HG02981 (cell line): ENCODE measurements around the gene KIAA1755.
"Not testable (repeated sequence)": the region's sequence is repeated elsewhere in the genome, so short reads cannot be mapped to it uniquely, and the experiment has no call there.

Source experiments
- ATAC-seq: cut with Tn5 transposase; IDR thresholded peaks from one replicate; pipeline ENCODE4 v1.9.1; 2021; ENCODE audit warnings: mild to moderate bottlenecking, moderate library complexity; ENCODE audit not compliant: unreplicated experiment

The KIAA1755 gene

DNA sequence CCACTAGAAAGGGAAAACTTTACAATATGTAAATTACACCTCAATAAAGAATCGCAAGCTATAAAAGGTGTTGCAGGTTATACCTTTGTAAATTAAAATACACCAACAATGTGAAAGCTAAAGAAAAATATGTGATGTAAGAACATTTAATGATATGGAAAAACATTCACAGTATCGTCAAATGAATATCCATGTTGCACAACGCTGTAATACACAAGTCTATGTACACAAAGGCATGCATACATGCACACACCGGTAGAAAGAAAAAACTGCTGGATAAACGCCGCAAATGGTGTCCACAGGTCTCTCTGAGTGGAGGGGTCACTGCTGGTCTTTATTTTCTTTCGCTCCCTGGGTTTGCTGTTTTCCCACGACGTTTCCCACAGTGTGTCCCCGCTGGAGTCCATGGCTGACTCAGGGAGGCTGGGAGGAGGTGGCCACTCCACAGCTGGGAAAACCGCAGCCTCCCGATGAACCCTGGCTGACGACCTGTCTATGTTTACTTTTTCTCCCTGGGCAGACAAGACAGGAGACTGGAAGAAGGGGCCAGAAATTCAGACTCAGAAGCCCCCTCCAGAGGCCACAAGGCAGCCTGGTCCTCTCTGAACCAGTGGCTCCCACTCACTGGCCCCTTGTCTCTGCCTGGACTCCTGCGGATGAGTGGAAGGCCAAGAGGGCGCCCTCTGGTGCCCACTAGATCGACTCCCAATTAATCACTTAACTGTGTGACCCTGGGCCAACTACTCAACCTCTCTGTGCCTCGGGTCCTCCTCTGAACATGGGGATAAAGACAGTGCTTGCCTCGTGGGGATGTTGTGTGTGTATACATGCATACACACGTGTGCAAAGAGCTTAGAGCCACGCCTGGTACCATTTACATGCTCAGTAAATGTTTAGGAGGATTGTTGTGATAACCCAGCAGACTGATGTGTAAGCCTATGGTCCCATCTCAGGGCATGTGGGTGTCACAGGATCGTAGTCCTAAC lies 30.6 kb upstream of the KIAA1755 start:
- ATAC-seq, result no peak

DNA sequence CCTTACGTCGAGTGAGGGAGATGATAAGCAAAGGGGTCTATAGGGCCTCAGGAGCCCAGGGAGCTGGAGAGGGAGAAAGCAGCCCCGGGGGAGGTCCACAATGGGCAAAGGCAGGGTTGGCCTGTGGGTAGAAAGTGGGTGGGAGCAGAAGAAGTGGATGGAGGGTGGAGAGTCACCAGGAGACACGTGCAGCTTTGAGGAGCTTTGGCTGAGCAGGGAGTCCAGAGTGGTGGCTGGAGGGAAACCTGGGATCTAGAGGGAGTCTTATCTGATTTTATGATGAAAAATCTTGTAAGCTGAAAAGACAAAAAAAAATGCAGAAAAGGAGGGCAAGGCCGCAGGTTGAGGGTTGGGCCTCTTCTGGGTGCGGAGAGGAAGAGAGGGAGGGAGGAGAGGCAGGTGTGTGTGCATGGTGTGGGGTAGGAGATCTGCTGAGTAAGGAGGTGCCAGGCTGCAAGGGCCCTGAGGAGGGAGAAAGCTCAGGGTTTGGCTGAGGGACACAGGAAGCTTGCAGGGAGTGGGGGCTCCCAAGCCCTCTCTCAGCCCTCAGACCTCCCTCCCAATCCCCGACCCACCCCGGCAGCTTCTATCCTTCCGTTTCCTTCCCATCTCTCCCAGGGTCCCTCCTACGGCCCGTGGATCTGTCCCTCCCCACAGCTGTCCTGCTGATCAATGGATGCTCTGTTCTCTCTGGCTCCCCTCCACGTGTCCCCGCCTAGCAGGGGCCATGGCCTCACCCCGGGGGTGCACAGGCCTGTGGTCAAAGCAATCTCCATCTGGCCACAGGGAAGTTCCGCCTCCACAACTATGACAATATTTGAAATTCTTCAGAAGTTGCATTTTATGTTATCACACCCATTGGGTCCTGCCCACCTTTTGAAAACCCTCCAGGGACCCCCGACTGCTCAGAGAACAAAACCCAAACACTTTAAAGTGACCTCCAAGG lies 26.3 kb upstream of the KIAA1755 start:
- no peak for ATAC-seq

DNA sequence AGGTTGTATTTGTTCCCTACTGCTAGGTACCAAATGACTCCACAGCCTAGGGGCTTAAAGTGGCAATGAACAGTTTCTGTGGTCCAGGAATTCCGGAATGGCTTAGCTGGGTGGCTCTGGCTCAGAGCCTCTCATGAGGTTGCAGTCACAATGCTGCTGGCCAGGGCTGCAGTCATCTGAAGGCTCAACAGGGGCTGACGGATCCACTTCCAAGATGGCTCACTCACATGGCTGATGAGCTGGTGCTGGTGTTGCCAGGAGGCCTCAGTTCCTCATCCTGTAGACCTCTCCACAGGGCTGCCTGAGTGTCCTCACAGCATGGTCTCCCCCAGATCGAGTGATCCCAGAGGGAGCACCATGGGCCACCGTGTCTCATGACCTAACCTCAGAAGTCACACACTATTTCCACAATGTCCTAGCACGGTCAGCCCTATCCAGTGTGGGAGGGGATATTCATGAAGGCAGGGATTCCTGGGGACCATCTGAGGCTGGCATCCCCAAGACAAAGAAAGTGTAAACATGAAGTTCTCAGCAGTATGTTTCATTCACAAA lies 24.4 kb upstream of the KIAA1755 start:
- ATAC-seq, result no peak

DNA sequence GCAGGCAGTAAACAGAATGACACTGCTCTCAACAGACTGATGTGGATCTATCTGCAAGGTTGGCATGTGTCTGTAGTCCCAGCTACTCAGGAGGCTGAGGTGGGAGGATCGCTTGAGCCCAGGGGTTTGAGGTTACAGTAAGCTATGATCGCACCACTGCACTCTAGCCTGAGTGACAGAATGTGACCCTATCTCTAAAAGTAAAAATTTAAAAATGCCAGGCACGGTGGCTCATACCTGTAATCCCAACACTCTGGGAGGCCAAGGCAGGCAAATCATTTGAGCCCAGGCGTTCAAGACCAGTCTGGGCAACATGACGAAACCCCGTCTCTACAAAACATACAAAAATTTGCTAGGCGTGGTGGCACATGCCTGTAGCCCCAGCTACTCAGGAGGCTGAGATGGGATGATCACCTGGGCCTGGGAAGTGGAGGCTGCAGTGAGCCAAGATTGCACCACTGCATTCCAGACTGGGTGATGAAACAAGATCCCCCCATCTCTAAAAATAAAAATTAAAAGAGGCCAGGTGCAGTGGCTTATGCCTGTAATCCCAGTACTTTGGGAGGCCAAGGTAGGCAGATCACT lies 23.6 kb upstream of the KIAA1755 start:
- not testable (repeated sequence) for ATAC-seq

DNA sequence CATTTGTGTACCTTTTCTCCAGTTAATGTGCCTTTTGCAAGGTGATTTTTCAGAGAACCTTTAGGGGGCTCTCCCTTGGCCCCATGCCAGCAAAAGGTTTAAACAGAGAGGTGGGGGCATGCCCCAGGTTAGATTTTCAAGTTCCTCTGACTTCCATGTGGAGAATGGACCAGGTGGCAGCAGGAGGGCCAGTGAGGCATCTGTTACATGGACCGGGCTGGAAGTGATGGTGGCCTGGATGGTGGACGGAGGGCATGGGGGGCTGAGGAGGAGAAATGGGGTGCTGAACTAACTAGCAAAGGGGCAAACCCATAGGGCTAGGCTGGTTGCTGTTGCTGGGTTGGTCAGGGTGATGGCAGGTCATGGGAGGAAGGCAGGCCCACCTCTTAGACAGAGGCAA lies 22.7 kb upstream of the KIAA1755 start:
- ATAC-seq, result no peak

DNA sequence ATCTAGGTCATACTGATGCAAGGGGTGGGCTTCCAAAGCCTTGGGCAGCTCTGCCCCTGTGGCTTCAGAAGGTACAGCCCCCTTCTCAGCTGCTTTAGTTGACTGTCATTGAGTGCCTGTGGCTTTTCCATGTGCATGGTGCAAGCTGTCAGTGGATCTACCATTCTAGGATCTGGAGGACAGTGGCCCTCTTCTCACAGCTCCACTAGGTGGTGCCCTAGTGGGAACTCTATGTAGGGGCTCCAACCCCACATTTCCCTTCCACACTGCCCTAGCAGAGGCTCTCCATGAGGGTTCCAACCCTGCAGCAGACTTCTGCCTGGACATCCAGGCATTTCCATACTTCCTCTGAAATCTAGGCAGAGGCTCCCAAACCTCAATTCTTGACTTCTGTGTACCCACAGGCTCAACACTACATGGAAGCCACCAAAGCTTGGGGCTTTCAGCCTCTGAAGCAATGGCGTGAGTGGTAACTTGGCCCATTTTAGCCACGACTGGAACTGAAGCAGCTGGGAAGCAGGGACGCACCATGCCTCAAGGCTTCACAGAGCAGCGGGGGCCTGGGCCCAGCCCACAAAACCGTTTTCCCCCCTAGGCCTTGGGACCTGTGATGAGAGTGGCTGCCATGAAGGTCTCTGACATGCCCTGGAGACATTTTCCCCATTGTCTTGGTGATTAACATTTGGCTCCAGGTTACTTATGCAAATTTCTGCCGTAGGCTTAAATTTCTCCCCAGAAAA lies 20.8 kb upstream of the KIAA1755 start:
- ATAC-seq, result not testable (repeated sequence)

DNA sequence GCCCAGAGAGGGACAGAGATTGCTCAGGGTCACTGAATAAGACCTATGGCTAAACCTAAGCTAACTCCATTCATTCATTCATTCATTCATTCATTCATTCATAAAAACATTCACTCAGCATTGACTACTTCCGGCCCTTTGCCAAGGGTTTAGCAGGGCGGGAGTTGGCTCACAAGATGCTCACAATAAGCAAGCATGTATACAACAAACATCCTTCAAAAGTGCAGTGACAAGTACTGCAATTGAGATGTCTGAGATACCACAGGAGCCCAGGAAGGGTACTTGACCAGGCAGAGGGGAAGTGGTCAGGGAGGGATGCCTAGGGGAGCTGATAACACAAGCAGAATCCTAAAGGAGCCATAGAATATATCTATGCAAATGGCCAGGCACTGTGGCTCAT lies 18.2 kb upstream of the KIAA1755 start:
- ATAC-seq, result no peak

DNA sequence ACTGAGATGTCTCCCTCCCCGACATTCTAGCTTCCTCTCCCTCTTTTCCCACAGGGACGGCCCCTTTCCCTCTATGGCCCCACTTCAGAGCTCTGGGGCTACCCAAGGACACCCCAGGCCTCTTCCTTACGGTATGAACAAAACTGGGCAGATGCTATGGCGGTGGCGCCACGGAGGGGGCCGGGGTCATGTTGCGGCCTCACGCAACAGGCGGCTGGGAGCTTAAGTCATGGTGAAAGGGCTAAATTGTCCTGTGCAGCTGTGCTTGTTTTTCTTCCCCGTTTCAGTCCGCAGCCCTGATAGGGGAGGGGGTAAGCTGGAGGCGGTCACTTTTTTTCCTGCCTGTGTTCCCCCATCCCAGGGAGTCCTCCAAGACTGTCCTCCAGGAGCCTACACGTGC lies 17.6 kb upstream of the KIAA1755 start:
- ATAC-seq, result no peak

DNA sequence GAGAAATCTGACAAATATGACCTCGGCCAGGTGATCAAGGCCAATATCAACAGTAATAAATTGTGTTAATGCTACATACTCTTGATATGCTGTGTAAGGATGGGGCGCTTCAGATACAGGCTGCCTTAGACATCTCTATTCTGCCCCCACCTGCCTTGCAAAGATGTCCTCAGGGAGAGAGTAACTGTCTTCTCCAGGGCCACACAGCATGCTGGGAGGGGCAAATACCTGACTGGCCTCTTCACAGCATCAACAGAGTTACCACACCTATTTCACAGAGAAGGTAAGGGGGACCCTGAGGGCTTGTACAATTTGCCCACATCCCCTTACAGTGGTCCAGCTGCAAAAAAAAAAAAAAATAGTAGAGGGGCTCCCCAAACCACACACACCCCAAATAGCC lies 17.2 kb upstream of the KIAA1755 start:
- no peak for ATAC-seq

DNA sequence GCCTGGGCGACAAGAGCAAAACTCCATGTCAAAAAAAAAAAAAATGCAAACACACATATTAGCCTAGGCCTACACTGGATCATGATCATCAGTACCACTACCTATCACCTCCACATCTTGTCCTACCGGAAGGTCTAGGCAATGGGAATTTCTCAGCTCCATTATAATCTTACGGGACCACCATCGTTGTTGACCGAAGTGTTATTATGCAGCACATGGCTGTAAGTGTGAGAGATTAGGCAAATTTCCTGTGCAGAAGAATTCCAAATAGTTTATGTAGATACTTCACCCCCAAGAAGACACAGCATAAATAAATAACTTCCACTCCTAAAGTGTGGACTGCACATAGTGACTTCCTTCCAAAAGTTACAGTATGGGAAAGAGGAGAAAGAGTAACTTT lies 16.8 kb upstream of the KIAA1755 start:
- ATAC-seq, result no peak

DNA sequence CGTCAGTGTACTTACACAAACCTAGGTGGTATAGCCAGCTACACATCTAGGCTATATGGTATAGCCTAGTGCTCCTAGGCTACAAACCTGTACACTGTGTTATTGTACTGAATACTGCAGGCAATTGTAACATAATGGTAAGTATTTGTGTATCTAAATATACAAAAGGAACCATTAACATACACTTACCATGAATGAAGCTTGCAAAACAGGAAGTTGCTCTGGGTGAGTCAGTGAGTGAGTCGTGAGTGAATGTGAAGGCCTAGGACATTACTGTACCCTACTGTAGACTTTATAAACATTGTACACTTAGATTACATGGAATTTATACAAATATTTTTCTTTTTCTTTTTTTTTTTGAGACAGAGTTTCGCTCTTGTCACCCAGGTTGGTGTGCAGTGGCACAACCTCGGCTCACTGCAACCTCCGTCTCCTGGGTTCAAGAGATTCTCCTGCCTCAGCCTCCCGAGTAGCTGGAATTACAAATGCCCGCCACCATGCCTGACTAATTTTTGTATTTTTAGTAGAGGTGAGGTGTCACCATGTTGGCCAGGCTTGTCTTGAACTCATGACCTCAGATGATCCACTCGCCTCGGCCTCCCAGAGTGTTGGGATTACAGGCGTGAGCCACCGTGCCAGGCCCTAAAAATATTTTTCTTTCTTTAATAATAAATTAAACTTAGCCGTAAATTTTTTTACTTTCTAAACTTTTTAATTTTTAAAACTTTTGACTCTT lies 15.4 kb upstream of the KIAA1755 start:
- no peak for ATAC-seq

DNA sequence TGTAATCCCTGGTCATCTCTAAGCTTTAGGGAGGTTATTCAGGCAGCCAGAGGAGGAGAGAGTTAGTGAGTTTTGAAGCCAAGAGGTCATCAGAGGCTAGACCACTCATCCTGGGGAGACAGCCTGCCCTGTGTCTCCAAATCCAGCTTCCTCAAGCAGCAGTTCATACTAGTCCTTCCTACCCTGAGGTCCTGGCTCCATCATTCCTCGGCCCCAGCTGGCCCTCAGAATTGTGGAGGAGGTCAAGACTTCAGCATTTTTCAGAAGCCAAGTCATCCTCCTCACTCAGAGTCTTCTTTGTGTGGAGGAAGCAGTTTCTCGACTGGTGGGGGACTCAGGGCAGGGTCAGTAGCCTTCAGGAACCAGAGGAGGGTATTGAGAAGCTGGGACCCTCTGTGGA lies 12.4 kb upstream of the KIAA1755 start:
- no peak for ATAC-seq

DNA sequence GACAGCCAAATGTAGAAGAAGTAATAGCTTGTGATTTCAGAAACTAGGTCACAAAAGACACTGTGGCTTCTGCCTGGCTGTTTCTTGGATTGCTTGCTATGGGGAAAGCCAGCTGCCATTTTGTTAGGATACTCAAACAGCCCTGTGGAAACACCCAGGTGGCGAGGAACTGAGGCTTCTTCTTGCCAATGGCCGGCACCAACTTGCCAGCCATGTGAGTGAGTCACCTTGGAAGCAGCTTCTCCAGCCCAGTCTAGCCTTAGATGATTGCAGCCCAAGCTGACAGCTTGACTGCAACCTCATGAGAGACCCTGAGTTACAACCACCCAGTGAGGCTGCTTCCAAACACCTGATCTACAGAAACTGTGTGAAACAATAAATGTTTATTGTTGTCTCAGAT lies 11.9 kb upstream of the KIAA1755 start:
- ATAC-seq, result no peak

DNA sequence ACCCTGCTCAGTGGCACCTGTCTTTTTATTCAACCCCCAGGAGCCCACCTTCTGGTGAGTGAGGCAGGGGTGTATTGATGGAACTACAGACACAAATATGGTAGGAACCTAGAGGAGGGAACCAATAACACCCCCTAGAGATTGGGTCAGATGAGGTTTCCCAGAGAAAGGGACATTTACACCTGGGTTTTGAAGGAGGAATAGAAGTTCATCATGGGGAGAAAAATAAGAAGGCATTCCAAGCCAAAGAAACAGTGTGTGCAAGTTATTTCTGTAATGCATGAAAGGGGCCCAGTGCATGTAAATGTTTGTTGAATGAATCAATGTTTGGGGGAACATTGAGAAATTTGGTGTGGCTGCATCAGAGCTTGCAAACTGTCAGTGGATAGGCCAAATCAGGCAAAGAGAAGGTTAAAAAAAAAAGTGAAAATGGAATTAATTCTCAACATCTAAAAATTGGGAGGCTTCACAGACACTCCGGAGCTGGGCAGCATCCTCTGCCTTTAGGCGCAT lies 11.1 kb upstream of the KIAA1755 start:
- no peak for ATAC-seq

DNA sequence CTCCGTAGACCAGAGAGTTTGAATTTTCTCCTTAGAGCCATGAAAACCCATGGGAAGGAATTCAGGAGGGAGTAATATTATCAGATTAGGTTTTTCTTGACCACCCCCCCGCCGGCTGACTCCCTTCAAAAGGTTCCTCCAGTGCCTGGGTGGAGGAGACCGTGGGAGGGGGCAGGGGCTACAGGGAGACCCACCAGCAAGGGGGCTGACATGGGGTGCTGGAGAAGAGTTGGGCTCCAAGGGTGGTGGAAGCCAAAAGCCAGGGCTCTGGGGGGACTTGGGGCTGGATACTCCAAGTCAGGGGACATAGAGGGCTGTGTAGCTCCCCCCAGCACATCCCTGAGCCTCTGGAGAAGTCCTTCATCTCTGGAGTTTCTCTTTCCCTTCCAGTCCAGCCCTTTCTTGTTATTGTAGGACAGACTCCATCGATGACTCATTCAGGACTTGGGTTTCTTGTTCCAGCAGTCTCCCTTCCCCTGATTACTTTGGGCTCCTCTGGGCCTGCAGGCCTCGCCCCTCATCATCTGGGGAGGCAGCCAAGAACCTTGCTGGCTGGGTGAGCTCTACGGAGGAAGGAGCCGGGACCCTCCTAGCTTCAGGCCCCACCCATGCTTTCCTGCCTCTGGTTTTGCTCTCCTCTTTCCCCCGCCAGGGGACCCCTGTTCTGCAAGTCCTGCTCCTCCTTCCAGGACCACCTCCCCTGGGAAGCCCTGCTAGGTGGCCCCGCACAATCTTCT lies 10.5 kb upstream of the KIAA1755 start:
- ATAC-seq, result no peak

DNA sequence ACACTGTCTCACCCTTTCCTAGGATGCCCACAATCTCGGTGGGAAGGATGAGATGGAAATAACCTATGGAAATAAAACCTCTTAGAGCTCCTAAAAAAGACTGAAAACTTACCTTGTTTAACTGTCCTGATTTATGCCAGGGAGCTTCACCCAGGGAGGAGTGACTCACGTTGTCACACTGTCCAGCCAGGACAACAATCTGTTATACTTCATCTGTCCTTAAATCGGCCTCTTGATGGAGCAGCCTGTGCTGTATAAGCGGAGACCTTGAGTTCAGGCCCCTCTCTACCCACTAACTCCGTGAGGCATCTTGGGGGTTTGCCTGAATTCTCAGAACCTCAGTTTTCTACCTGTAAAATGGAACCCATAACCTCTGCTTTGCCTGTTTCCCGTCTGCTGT lies 9.2 kb upstream of the KIAA1755 start:
- no peak for ATAC-seq

DNA sequence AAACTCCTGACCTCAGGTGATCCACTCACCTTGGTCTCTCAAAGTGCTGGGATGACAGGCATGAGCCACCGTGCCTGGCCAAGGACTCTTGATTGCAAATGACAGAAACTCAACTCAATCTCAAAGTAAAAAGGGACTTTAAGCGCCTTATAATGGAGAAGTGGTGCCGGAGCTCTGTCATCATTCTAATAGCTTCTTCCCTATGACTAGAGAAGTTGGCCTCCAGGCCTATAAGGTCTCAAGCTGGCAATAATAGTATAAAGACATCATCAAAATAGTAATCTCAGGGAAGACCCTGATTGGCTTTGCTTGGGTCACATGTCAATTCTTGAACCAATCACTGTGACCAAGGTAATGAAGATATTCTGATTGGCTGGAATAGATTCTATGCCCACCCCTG lies 8.5 kb upstream of the KIAA1755 start:
- ATAC-seq, result no peak

DNA sequence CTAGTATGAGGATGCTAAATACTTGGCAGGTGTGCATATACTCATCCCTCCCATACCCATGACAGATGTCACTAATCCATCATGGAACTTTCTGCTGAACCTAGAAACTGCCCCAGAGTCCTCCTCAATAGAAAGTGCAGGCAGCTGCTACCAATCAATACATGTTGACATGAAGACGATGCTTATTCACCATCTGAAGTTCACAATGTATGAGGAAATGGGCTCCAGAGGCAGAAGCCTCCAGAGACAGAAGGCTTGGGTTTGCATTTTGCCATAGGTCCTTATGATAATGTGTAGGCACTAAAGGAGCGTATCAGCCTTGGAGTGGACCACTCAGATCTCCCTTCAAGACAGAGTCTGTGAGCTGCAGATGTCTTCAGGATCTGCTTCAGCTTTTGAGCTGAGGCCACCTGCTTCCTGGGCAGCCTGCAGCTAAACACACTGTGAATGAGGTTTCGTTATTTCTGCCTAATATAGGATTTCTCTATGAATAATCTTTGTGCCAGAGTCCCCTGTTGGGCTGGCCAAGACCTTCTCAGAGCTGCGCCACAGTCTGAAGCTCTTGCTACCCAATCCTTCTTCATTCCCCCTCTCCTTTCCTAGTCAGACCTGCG lies 7.5 kb upstream of the KIAA1755 start:
- no peak for ATAC-seq
